HFFc6 (cell line): ENCODE data around the gene SLC6A13. TPM values are rescaled to one million over a fixed set of nuclear protein-coding genes. Genes with fewer than 3 reads are reported as not detected.

Source experiments
- DNase-seq: peaks from one replicate; pipeline ENCODE4 v3.0.0-alpha.2; 2018
- H3K27ac Mint-ChIP-seq: 2 replicates; pipeline ENCODE4 v1.8.0; 2020; ENCODE audit warnings: mild to moderate bottlenecking, mixed read lengths
- H3K27me3 Mint-ChIP-seq: 2 replicates; pipeline ENCODE4 v1.8.0; 2021; ENCODE audit warnings: mild to moderate bottlenecking, moderate library complexity, mixed read lengths; ENCODE audit not compliant: insufficient read depth
- H3K36me3 Mint-ChIP-seq: 2 replicates; pipeline ENCODE4 v1.8.0; 2021; ENCODE audit warnings: low read depth, mixed read lengths
- H3K4me1 Mint-ChIP-seq: 2 replicates; pipeline ENCODE4 v1.8.0; 2020; ENCODE audit warnings: low read depth, mixed read lengths
- H3K4me3 Mint-ChIP-seq: 2 replicates; pipeline ENCODE4 v1.8.0; 2020; ENCODE audit warnings: mild to moderate bottlenecking, moderate library complexity, mixed read lengths
- H3K9me3 Mint-ChIP-seq: 2 replicates; pipeline ENCODE4 v1.8.0; 2020; ENCODE audit warnings: mild to moderate bottlenecking, mixed read lengths
- CTCF ChIP-seq: fragments of 200-600 bp; sonication (generic); IDR thresholded peaks from 2 replicates; pipeline ENCODE4 v1.5.0; 2021; ENCODE audit warnings: antibody characterized with exemption, mild to moderate bottlenecking
- total RNA-seq, 6 experiments: library from RNA; stranded (reverse); fragmentation: NEBNext Ultra II Directional; extraction: Animal tissue kit (Norgen Biotek cat#: 25700); gene quantifications; 2 replicates in 1 of 6; 3 replicates in 5 of 6; pipeline ENCODE4 v1.2.3, GENCODE V29; 2021

Gene SLC6A13
- total RNA-seq, 6 experiments from 2014 or later, result not detected

DNA sequence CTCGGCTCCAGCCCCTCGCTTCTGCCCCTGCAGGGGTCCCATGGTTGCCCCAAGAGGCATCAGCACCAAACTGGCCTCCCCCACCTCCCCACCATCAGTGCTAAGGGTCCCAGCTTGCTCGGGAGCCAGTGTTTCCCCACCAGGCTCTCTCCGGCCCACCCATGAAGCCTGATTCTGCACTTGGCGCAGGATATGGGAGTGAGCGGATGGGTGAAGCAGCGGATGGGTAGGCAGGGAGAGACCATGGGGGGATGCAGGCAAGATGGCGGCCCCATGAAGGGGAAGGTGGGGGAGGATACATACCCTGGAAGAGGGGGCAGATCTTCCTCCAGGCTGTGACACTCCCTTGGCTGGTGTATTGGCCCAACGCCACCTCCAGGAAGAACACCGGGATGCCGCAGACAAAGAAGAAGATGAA is 58.4 kb downstream of the SLC6A13 start:
- H3K36me3 Mint-ChIP-seq, result no peaks in the 10 kb centered on the region
- H3K4me3 Mint-ChIP-seq, result no peak overlapping the region
- DNase-seq, result no peak
- H3K4me1 Mint-ChIP-seq, result peaks cover 7% of the 10 kb centered on the region
- no peak for TF ChIP-seq CTCF
- no peak overlapping the region for H3K27ac Mint-ChIP-seq
- no peaks in the 10 kb centered on the region for H3K9me3 Mint-ChIP-seq
- peaks cover 47% of the 10 kb centered on the region for H3K27me3 Mint-ChIP-seq

- H3K9me3 Mint-ChIP-seq, result no peaks in the 10 kb centered on the region
- peaks cover 7% of the 10 kb centered on the region for H3K4me1 Mint-ChIP-seq
- no peak overlapping the region for H3K4me3 Mint-ChIP-seq
- H3K27me3 Mint-ChIP-seq, result peaks cover 42% of the 10 kb centered on the region
- no peaks in the 10 kb centered on the region for H3K36me3 Mint-ChIP-seq
- no peak for TF ChIP-seq CTCF
- no peak for DNase-seq
- H3K27ac Mint-ChIP-seq, result no peak overlapping the region
Measured at GRCh38 chr12:203462-204260, 59.0 kb downstream of the SLC6A13 start.

GRCh38 chr12:203074-203461 is 59.6 kb downstream of the SLC6A13 start:
- Mint-ChIP-seq H3K27me3 (peaks cover 42% of the 10 kb centered on the region), H3K9me3 (no peaks in the 10 kb centered on the region), H3K4me1 (peaks cover 7% of the 10 kb centered on the region), H3K4me3 (no peak overlapping the region), H3K27ac (no peak overlapping the region), H3K36me3 (no peaks in the 10 kb centered on the region)
- TF ChIP-seq CTCF, result no peak
- no peak for DNase-seq

GRCh38 chr12:202081-202731 is 60.4 kb downstream of the SLC6A13 start:
- Mint-ChIP-seq H3K27ac (no peak overlapping the region), H3K36me3 (no peaks in the 10 kb centered on the region), H3K4me3 (no peak overlapping the region), H3K9me3 (no peaks in the 10 kb centered on the region), H3K4me1 (peaks cover 7% of the 10 kb centered on the region), H3K27me3 (peaks cover 42% of the 10 kb centered on the region)
- DNase-seq, result no peak
- no peak for TF ChIP-seq CTCF

DNA sequence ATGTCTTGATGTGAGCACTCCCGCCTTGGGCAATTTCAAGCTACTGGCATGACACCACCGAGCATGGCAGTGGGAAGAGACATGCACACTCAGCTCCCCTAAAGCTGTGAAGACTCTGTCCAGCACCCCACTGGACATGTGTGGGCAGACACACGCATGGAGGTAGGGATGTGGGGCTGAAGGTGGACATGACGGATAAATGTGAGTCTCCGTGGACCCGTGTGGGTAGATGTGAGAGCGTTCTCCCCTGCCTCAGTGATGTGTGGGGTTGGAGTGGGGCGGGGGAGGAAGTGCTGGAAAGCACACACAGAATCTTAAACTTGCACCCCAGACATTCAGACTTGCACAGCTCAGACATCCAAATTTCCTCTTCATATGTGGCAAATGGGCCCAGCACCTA is 61.3 kb downstream of the SLC6A13 start:
- Mint-ChIP-seq H3K4me3 (no peak overlapping the region), H3K27ac (no peak overlapping the region), H3K4me1 (peaks cover 7% of the 10 kb centered on the region), H3K9me3 (no peaks in the 10 kb centered on the region), H3K27me3 (peaks cover 42% of the 10 kb centered on the region), H3K36me3 (no peaks in the 10 kb centered on the region)
- DNase-seq, result no peak
- TF ChIP-seq CTCF, result no peak
